Fibroblast of the conjunctiva (primary cell): ENCODE measurements around the gene CCNL2.
"Not testable (repeated sequence)": the region's sequence is repeated elsewhere in the genome, so short reads cannot be mapped to it uniquely, and the experiment has no call there.

Source experiments
- DNase-seq: peaks from one replicate; pipeline ENCODE4 v3.0.0-alpha.2; 2010; ENCODE audit warnings: low read depth

The CCNL2 gene

GRCh38 chr1:1399872-1400575 lies 889 bp upstream of the CCNL2 start:
- no peak for DNase-seq

- no peak for DNase-seq
Measured at GRCh38 chr1:1398677-1399186, 403 bp downstream of the CCNL2 start.

- DNase-seq, result no peak
Measured at GRCh38 chr1:1397839-1398523, 1.2 kb downstream of the CCNL2 start.

GRCh38 chr1:1395166-1395565 lies 4.0 kb downstream of the CCNL2 start:
- no peak for DNase-seq

DNA sequence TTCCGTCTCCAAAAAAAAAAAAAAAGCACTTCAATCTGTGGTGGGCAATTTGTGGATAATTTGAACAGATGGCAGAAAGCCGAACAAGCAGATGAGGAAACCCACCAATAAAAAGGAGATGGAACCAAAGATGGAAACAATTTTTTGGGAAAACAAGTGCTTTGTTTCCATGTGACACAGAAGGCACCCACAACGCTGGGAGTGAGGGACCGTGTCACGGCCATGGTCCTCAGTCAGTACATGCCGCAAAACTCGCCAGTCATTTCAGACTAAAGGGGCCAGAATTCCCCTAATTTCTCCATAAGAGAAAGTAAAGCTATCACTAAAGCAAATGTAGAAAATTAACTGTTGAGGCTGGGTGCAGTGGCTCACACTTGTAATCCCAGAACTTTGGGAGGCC lies 5.0 kb downstream of the CCNL2 start:
- no peak for DNase-seq

GRCh38 chr1:1393428-1393827 lies 5.7 kb downstream of the CCNL2 start:
- DNase-seq, result no peak

DNA sequence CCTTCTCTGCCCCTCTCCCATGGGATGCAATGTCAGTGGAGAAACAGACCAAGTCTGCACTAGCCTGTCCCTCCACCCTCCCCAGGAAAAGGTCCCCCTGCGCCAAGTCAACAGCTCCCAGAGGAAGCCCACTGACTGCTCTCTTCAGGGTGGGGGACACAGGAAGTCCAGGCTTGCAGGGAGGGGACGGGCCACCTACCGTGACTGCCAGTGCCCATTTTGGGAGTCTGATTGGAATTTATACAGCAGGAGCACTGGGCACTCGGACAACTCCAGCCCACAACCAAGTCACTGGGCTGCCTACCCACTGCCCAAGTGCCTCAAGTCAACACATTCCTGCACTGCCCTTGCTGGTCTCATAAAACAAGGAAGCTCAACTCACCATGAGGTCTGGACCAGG lies 6.1 kb downstream of the CCNL2 start:
- DNase-seq, result no peak

DNA sequence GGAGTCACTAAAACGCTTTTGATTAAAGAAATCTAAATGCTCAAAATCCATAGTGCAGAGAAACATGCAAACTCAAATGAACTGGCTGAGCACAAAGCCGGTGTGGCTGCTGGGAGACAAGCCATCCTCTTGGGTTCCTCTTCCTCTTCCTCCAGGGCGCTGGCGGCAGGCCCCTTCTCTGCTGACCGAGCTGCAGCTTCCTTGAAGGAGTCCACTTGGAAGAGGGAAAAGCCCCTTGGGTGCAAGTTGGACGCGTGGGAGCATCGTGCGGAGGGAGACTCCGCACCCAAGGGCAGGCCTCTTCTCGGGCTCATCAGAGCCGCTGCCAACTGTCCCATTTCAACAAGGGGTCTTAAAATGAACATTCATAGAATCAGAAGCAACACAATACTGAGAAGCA lies 7.9 kb downstream of the CCNL2 start:
- no peak for DNase-seq

- DNase-seq, result no peak
Measured at GRCh38 chr1:1390675-1391074, 8.5 kb downstream of the CCNL2 start.

DNA sequence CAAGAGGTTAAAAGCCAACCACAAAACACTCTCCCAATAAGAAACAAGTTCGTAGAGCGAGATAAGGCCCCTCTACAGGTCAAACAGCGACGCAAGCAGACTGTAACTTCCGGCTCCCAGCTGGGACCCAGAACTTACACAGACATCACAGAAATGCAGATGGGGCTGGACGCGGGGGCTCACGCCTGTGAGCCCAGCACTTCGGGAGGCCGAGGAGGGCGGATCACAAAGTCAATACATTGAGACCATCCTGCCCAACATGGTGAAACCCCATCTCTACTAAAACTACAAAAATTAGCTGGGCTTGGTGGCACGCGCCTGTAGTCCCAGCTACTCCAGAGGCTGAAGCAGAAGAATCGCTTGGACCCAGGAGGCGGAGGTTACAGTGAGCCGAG lies 11.1 kb downstream of the CCNL2 start:
- DNase-seq, result no peak

DNA sequence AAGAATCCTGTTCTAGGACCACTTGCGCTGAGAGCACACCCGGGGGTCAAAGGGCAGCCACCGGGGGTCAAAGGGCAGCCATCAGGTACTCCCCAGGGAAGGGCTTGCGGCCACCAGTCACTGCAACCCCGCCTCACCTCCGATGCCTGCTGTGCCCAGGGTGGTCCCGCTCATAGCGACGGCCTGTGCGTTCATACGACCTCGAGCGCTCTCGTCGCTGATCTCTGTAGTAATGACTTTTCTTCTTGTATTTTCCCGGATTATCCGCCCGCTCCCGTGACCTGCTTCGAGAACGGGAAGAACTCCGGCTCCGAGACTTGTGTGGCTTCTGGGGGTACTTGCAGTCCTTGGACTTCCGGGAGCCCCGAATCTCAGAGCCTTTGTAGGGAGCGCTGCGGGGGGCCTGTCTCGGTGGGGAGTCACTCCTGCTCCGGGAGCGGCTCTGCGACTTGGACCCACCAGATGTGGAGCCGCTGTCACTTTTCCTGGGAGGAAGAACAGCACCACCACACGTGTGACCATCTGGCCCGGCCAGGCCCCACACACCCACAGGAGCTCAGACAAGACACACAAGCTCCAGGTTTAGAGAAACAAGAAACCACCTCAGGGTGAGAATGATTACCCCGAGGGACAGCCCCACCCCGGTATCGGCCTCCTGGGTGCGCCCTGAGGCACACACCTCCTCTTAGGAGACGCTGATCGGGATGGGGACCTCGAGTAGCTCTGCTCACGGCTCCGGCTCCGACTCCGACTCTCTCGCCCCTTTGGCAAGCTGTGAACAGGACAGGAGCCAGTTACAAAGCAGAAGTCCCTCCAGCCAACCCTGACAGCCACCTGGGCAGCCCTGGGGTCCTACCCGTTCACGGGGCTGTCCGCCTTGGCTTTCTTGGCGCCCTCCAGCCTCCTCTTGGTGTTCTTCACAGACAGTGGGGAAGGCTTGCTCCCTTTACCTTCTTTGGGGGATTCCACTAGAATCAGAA lies 11.7 kb downstream of the CCNL2 start:
- no peak for DNase-seq

DNA sequence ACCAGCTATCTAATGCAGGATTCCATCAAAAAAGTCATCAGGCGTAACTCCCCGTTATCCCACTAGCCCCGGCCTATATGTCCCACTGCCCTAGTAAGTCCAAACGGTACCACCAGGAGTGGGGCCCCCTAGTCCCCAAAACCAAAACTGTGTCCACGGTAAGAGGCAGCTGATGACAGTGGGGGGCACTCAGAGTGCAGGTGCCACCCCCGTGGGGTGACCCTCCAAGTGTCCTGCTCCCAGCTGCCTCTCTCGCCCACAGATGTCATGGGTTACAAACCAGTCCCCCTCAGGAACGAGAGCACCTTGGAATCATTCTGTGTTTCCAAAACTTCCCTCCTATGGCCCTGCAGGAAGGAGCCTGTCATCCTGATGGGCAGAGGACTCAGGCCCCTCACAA lies 13.2 kb downstream of the CCNL2 start:
- DNase-seq, result no peak

DNA sequence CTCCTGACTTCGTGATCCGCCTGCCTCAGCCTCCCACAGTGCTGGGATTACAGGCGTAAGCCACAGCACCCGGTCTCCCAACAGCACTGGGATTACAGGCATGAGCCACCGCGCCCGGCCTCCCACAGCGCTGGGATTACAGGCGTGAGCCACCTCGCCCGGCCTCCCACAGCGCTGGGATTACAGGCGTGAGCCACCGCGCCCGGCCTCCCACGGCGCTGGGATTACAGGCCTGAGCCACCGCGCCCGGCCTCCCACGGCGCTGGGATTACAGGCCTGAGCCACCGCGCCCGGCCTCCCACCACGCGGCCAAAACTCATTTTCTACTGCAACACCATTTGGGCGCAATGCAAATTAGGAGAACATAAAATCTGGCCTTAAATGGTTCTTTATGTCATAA lies 13.8 kb downstream of the CCNL2 start:
- DNase-seq, result not testable (repeated sequence)

DNA sequence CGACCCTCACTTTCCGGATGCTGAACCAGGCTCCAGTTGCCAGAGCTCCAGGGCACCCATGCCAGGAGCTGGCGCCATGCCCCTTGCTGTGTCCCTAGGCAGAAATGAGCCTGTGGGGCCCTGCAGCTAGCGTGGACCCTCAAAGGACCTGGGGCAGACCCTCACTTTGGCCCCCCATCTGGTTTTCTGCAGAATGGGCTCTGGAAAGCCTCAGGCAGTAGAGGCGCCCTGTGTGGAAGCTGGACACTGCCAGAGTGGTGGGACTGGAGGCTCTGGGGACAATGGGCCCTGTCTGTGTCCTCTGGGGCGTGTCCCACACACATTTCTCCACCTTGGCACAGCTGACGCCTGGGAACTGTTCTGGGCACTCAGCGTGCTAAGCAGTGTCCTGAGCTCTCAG lies 17.8 kb downstream of the CCNL2 start:
- DNase-seq, result no peak

GRCh38 chr1:1380860-1381259 lies 18.3 kb downstream of the CCNL2 start:
- no peak for DNase-seq

GRCh38 chr1:1377540-1378205 lies 21.5 kb downstream of the CCNL2 start:
- DNase-seq, result no peak

GRCh38 chr1:1376551-1377226 lies 22.4 kb downstream of the CCNL2 start:
- no peak for DNase-seq

DNA sequence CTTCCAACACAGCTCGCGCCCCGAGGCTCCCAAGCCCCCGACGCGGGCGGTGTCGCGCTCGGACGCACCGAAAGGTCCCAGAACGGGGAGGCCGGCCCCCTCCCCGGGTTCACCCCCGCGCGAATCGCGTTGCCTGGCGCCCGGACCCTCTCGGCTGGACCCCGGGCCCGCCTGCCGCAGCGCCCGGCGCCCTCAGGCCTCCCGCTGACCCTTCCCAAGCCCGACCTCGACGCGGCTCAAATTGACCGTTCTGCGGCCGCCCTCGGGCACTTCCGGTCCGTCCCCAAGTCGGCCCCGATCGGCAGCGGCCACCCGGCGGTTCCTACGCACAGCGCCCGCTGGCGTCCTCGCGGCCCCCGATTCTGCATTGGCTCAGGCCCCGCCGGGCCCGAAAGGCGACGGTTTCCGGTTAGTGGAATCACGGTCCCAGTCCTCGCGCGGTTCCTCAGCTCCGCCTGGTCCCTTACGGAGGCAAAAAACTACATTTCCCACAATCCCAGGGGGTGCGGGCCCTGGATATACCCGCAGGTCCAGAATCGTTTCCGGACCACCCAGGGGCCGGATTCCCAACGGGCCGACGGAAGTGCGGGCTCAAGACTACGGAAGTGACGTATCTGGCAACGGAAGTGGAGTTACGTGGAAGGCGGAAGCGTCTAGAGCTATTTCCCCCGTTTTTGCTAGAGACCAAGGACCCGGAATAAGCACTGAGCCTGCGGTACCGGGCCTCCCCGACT lies 24.0 kb downstream of the CCNL2 start, which contains the start of gene AURKAIP1:
Gene AURKAIP1 (minus strand): TSS at position 279 of the 734 bp plus-strand sequence. CDS start 451 bp downstream, outside the sequence.
- DNase-seq, result peak; percentile 99

DNA sequence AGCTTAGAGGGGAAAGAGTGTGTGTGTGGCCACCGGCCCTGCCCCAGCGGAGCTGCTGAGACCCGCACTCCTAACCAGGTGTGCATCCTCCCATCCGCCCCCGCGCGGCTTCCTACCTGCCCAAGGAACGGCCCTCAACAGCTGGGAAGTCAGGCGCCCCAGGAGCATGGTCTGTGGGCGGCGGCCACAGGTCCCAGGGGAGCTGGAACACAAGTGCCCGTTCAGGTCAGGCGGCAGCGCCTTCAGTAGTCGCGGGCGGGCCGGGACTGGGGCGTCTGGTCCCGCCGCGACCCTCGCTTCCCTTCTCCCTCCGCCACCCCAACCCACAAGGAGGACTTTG lies 24.6 kb downstream of the CCNL2 start:
- DNase-seq, result no peak

GRCh38 chr1:1373815-1374588 lies 25.1 kb downstream of the CCNL2 start:
- DNase-seq, result no peak
